PC-3 (cell line): ENCODE data around the gene CREBBP.

ENCODE experiments used
- CTCF ChIP-seq: fragments of 300-600 bp; sonication (generic); conservative IDR thresholded peaks from 2 replicates; pipeline ENCODE4 v1.5.1; 2017; ENCODE audit warnings: antibody characterized with exemption, low read depth, mild to moderate bottlenecking, low read length
- EZH2phosphoT487 ChIP-seq: fragments of 300-600 bp; sonication (generic); IDR thresholded peaks from 2 replicates; pipeline ENCODE4 v1.6.1; 2018; ENCODE audit warnings: mild to moderate bottlenecking, antibody characterized with exemption, low read length, borderline replicate concordance

DNA sequence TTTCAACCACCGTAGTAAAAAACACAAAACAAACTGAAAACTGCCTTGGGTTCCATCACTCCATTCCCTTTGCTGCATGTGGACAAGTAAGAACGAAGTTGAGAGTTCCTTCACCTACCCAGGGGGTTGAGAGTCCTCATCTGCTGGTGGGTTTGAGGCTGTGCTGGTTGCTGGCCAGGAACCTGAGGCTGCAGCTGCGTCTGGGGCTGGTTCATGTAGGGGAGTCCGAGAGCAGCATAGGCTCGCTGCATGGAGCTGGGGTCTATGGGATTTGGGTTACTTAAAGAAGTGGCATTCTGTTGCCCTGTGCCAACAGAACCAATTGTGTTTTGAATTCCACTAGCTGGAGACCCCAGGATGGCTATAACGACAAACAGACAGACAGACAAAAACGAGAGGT is 97.9 kb downstream of the CREBBP start:
- no peak for TF ChIP-seq CTCF
- no peak for TF ChIP-seq EZH2phosphoT487
